Right ventricle myocardium inferior (tissue), 1 donor: ENCODE data around the gene F8A1. TPM values are rescaled to one million over a fixed set of nuclear protein-coding genes. Genes with fewer than 3 reads are reported as not detected.
A peak's percentile ranks its signal among the peaks of the same experiment; 100 is the strongest.
"Not testable (repeated sequence)": the region's sequence is repeated elsewhere in the genome, so short reads cannot be mapped to it uniquely, and the experiment has no call there.

Experiments
- ATAC-seq: fragments of 200-7000 bp; cut with Tn5 transposase; one replicate; pipeline ENCODE4 v1.9.1; 2020; ENCODE audit warnings: mild to moderate bottlenecking, moderate library complexity
- DNase-seq: peaks from one replicate; pipeline ENCODE4 v3.0.0; 2021; ENCODE audit errors: missing footprints
- intact Hi-C: fragments of 100-400 bp; cut with DNase I; formaldehyde crosslinking; loops from one replicate; pipeline ENCODE4 v1.11.0; 2022
- long read RNA-seq: library from polyadenylated mRNA; unstranded; transcript quantifications from one replicate; pipeline ENCODE4 v2.0.0, GENCODE V29; 2021
- total RNA-seq: library from RNA; stranded (reverse); fragmentation: NEBNext Ultra II Directional; extraction: Animal tissue kit (Norgen Biotek cat#: 25700); gene quantifications from one replicate; pipeline ENCODE4 v1.2.1, GENCODE V29; 2021
- donor health status: DM: no; HTN: yes; CAD: no; lungs with severe emphysema.

The F8A1 gene
- total RNA-seq, result 33.1 TPM
- long read RNA-seq, transcript F8A1-201 (1 exons, 1,713 nt), result major isoform, 111 of 111 reads
- long read RNA-seq, partial matches to known transcripts, result 0 of 111 reads
- long read RNA-seq, other reads (novel, unspliced or antisense), result 0 of 111 reads

DNA sequence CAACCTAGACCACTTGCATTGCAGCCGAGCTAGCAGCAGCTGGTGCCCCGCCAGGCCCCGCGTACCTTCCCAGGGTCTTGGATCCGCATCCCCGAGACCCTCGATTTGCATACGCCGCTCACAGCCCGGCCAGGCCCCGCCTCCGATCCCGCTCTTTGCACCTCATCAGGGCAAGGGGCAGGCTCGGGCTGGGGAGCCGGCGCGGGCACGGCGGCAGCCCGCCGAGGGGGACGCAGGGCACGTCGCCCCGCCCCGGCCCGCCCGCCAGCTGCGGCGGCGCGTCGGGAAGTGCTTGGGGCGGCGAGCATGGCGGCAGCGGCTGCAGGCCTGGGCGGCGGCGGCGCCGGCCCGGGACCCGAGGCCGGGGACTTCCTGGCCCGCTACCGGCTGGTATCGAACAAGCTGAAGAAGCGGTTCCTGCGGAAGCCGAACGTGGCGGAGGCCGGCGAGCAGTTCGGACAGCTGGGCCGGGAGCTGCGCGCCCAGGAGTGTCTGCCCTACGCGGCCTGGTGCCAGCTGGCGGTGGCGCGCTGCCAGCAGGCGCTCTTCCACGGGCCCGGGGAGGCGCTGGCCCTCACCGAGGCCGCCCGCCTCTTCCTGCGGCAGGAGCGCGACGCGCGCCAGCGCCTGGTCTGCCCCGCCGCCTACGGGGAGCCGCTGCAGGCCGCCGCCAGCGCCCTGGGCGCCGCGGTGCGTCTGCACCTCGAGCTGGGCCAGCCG, at the start of gene F8A1:
TSS of gene F8A1 (plus strand) at position 287 of the 720 bp plus-strand sequence. CDS start at position 307, 20 bp downstream.
- DNase-seq, result peak; percentile 76
- ATAC-seq, result peak; percentile 88
- intact Hi-C loops, result not testable (repeated sequence)

DNA sequence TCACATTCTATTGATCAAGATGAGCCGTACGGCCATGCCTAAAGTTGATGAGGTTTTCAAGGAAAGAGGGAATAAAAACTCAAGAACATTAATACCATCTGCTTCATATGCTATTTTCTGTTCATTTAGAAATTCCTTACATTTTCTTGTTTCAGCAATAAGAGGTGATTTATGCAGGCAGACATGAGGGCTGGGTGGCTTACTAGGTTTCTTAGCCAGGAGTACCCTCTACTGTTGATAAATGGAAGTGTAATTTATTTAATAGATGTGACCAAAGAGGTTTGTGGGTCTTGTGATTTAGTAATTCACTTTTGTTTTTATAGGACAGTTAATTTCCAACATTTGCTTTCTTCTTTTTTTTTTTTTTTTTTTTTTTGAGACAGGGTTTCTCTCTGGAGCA, 45.3 kb upstream of the F8A1 start:
- ATAC-seq, result no peak
- intact Hi-C loops, result no loop called here
- no peak for DNase-seq

GRCh38 chrX:154850957-154851611, 35.1 kb upstream of the F8A1 start:
- intact Hi-C loops, result no loop called here
- DNase-seq, result no peak
- ATAC-seq, result no peak

- DNase-seq, result no peak
- intact Hi-C loops, result no loop called here
These were observed 30.9 kb upstream of the F8A1 start for GRCh38 chrX:154855256-154855655.

GRCh38 chrX:154868522-154868921, 17.6 kb upstream of the F8A1 start:
- intact Hi-C loops, ATAC-seq, DNase-seq: not testable (repeated sequence)

More at GRCh38 chrX:154855256-154855655, 30.9 kb upstream of the F8A1 start:
- no peak for ATAC-seq

DNA sequence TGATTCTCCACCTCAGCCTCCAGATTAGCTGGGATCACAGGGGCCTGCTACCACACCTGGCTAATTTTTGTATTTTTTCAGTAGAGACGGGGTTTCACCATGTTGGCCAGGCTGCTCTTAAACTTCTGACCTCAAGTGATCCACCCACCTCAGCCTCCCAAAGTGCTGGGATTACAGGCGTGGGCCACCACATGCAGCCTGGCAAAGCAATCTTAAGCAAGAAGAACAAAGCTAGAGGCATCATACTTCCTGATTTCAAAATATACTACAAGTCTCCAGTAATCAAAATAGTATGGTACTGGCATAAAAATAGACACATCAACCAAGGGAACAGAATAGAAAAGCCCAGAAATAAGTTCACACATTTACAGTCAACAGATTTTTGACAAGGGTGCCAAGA, 12.8 kb upstream of the F8A1 start:
- ATAC-seq, result no peak
- DNase-seq, result no peak
- intact Hi-C loops, result no loop called here

- DNase-seq, intact Hi-C loops, ATAC-seq: not testable (repeated sequence)
These were observed 2.1 kb upstream of the F8A1 start for GRCh38 chrX:154884069-154884468.

- DNase-seq, ATAC-seq, intact Hi-C loops: not testable (repeated sequence)
These were observed 1.1 kb upstream of the F8A1 start for GRCh38 chrX:154885057-154885456.

GRCh38 chrX:154885549-154885948, 606 bp upstream of the F8A1 start:
- DNase-seq, intact Hi-C loops, ATAC-seq: not testable (repeated sequence)

DNA sequence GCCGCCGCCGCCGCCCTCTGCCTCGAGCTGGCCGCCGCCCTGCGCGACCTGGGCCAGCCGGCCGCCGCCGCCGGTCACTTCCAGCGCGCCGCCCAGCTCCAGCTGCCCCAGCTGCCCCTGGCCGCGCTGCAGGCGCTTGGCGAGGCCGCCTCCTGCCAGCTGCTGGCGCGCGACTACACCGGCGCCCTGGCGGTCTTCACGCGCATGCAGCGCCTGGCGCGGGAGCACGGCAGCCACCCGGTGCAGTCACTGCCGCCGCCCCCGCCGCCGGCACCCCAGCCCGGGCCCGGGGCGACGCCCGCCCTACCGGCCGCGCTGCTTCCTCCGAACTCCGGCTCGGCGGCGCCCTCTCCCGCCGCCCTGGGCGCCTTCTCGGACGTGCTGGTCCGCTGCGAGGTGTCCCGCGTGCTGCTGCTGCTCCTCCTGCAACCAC, 650 bp downstream of the F8A1 start:
- DNase-seq, result not testable (repeated sequence)

DNA sequence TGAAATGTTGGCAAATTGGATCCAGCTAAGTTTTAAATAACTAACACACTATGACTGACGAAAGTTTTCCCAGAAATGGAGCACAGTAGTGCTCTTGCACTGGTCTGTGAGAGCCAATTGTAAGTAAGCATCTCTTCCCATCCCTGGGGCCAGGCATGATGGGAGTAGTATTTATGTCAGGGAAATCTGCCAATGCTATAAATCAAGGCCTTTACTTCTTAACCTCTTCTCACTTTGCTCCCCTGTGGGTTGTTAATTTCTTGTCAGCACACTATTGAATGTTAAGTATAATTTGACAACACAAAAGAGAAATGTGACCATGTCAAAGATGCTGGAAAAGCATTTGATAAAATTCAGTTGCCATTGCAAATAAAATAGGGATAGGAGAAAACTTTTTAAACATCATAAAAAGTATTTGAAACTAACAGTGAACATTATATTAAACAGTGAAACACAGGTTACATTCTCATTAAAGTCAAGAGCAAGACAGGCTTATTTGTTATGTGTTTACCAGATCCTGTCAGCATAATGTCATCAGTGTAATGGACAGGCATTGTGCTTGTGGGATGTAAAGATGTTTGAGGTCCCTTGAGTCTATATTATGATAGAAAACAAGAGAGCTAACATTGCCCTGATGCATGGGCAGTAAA, 5.0 kb downstream of the F8A1 start:
- intact Hi-C loops, result no loop called here
- ATAC-seq, result no peak
- no peak for DNase-seq

More for the DNA sequence above, 650 bp downstream of the F8A1 start:
- intact Hi-C loops, result not testable (repeated sequence)
- ATAC-seq, result peak; percentile 67

DNA sequence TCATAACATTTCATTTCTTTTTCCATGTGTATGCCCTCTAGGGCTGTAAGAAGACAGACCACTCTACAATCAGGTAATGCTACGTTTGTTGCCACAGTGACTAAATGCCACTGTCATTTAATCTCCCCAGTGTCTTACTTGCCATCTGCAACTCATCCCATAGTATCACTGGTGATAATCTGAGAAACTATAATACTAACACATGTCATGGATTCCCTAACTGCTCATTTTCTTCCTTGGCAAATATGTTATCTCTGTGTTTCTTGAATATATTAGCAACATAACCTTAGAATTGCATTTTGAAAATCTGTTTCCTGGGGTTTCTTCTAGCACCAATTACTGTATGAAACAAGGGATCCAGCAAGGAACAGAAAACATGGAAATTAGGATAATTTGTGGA, 6.1 kb downstream of the F8A1 start:
- ATAC-seq, result no peak
- no peak for DNase-seq
- intact Hi-C loops, result no loop called here

GRCh38 chrX:154900323-154900722, 14.2 kb downstream of the F8A1 start:
- intact Hi-C loops, result no loop called here
- ATAC-seq (no peak), DNase-seq (no peak)

- intact Hi-C loops, result no loop called here
- ATAC-seq (no peak), DNase-seq (no peak)
These were observed 16.3 kb downstream of the F8A1 start for GRCh38 chrX:154902408-154902807.

GRCh38 chrX:154908821-154909220, 22.7 kb downstream of the F8A1 start:
- no peak for DNase-seq
- intact Hi-C loops, result no loop called here
- no peak for ATAC-seq

- ATAC-seq, DNase-seq, intact Hi-C loops: not testable (repeated sequence)
These were observed 23.9 kb downstream of the F8A1 start for GRCh38 chrX:154910048-154910447.

GRCh38 chrX:154910528-154910927, 24.4 kb downstream of the F8A1 start:
- ATAC-seq, intact Hi-C loops, DNase-seq: not testable (repeated sequence)

- DNase-seq (no peak), ATAC-seq (no peak)
- intact Hi-C loops, result no loop called here
These were observed 27.9 kb downstream of the F8A1 start for GRCh38 chrX:154914052-154914451.

DNA sequence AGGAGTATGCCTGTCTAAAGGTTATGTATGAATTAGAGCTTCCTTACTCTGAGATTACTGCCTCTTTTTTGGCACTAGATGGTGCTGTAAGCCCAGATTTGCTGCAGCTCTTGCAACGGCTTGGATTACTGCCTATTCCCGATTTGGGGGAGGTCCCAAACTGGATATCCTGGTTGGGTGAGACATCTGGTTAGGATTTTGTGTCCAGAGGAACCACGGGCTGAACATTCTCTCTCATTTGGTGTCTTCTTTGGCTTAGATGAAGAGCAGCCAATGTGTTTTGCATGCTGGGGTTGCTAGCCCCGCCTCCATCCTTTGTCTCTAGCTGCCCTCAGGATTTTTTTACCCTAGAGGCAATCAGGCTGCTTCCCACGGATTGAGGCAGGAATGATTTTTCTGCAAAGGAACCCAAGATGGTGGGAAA, 31.9 kb downstream of the F8A1 start:
- DNase-seq, result no peak

More for the DNA sequence above, 31.9 kb downstream of the F8A1 start:
- ATAC-seq, result peak; percentile 54
- intact Hi-C loops, result no loop called here
